Neural cell (in vitro differentiated cells): ENCODE results near the gene MGAT4A.

Experiments used
- EP300 ChIP-seq: fragments of 450-650 bp; conservative IDR thresholded peaks from 2 replicates; pipeline ENCODE4 v1.6.1; 2014; ENCODE audit warnings: antibody characterized with exemption, mild to moderate bottlenecking, moderate library complexity; ENCODE audit not compliant: poor library complexity, severe bottlenecking
- POLR2AphosphoS5 ChIP-seq: IDR thresholded peaks from 2 replicates; pipeline ENCODE4 v1.6.1; 2012
- SMC3 ChIP-seq: fragments of 450-650 bp; conservative IDR thresholded peaks from 2 replicates; pipeline ENCODE4 v1.6.1; 2014; ENCODE audit warnings: antibody characterized with exemption, mild to moderate bottlenecking, moderate library complexity; ENCODE audit not compliant: poor library complexity
- TF ChIP-seq, protein P1 (sequence below): fragments of 450-650 bp; IDR thresholded peaks from 2 replicates; pipeline ENCODE4 v1.5.1; 2014; ENCODE audit warnings: antibody characterized with exemption, mild to moderate bottlenecking, moderate library complexity; ENCODE audit not compliant: poor library complexity, severe bottlenecking

DNA sequence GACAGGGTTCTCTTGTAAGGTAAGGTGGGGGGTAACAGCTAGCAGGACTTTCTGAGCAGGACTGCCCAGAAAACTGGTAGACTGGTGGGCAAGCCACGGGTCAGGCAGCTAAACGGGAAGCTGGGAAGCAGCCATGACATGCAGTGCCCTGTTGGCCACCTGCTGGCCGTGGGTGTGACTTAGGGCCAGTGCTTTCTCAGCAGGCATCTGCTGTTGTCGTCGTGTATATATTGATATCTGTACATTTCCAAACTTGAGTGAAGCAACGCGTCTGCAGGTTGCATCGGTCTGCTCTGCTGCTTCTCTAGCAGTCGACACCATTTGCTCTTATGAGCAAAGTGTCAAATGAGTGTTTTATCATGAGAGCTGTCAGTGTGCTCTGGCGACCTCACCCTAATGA, 153.6 kb downstream of the MGAT4A start:
- TF ChIP-seq, protein P1, sequence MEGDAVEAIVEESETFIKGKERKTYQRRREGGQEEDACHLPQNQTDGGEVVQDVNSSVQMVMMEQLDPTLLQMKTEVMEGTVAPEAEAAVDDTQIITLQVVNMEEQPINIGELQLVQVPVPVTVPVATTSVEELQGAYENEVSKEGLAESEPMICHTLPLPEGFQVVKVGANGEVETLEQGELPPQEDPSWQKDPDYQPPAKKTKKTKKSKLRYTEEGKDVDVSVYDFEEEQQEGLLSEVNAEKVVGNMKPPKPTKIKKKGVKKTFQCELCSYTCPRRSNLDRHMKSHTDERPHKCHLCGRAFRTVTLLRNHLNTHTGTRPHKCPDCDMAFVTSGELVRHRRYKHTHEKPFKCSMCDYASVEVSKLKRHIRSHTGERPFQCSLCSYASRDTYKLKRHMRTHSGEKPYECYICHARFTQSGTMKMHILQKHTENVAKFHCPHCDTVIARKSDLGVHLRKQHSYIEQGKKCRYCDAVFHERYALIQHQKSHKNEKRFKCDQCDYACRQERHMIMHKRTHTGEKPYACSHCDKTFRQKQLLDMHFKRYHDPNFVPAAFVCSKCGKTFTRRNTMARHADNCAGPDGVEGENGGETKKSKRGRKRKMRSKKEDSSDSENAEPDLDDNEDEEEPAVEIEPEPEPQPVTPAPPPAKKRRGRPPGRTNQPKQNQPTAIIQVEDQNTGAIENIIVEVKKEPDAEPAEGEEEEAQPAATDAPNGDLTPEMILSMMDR, result no peak
- TF ChIP-seq POLR2AphosphoS5, result no peak
- no peak for TF ChIP-seq EP300
- TF ChIP-seq SMC3, result no peak
